ENCODE results near the gene IQCK. TPM values are rescaled to one million over a fixed set of nuclear protein-coding genes. Genes with fewer than 3 reads are reported as not detected.

IQCK gene
- total and polyA plus RNA-seq, 2 donors (not counting 3 experiments of a cell fraction or from before 2014, with no cell fraction given) = 17.2 to 18.1 TPM

DNA sequence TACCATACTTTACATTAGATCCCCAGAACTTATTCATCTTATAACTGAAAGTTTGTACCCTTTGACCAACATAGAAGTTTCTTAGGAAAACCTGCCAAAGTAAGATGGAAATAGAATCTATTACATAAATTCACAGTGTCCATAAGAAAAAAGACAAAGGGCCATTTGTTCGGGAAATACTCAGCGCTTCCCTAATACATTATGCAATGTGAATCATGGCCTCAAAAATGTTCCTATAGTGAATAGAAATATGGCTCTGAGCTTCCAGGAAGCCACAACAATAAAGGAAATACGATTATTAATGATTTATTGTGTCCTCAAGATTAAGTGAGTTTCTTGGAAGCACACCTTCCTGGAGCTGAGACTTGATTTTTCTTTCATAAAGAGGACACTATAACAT lies 115.1 kb downstream of the IQCK start:
- Histone ChIP-seq H3K4me3 (replicated peaks in 1 of 3; ENCODE audit: insufficient read depth in 1 of 3, low read depth in 1 of 3, low read length in 3 of 3) (no peak overlapping the region), H3K27me3 (ENCODE audit: control insufficient read depth in 2 of 2, insufficient read depth in 2 of 2, low read length in 2 of 2) (no peaks in the 10 kb centered on the region), H2AFZ (ENCODE audit: low read depth, low read length) (no peak overlapping the region), H3K27ac (ENCODE audit: insufficient read depth, low read depth, low read length) (no peak overlapping the region), H3K4me2 (ENCODE audit: insufficient read depth, low read length) (no peak overlapping the region), H3K9me1 (replicated peaks; ENCODE audit: control insufficient read depth, extremely low read depth, insufficient read depth, low read length) (no peaks in the 10 kb centered on the region), H3K9me3 (replicated peaks; ENCODE audit: control insufficient read depth, insufficient read depth, low read length) (no peaks in the 10 kb centered on the region), H3K4me1 (ENCODE audit: control insufficient read depth, extremely low read depth, insufficient read depth, low read length) (no peaks in the 10 kb centered on the region), H3K36me3 (ENCODE audit: control insufficient read depth in 2 of 2, extremely low read depth in 1 of 2, insufficient read depth in 2 of 2, low read length in 2 of 2) (no peaks in the 10 kb centered on the region), H3K79me2 (ENCODE audit: control insufficient read depth, insufficient read depth, low read length) (no peaks in the 10 kb centered on the region), H4K20me1 (replicated peaks; ENCODE audit: control insufficient read depth, extremely low read depth, insufficient read depth, low read length) (no peaks in the 10 kb centered on the region), H3K9ac (replicated peaks; ENCODE audit: extremely low read depth, insufficient read depth, low read length) (no peak overlapping the region)
- POLR2A ChIA-PET = no interaction called here
- DNase-seq (ENCODE audit: low read depth, low spot score) (no peak), FAIRE-seq (peak; percentile 26)
- BruUV-seq (replicated peaks) = no TSS peak
- TF ChIP-seq POLR2A (IDR thresholded peaks at IDR 0.05; ENCODE audit: low read depth, low read length) = no peak
- TF ChIP-seq EZH2 (IDR thresholded peaks at IDR 0.05; ENCODE audit: borderline replicate concordance, low read depth, low read length, severe bottlenecking) = no peak
- TF ChIP-seq, protein P1, sequence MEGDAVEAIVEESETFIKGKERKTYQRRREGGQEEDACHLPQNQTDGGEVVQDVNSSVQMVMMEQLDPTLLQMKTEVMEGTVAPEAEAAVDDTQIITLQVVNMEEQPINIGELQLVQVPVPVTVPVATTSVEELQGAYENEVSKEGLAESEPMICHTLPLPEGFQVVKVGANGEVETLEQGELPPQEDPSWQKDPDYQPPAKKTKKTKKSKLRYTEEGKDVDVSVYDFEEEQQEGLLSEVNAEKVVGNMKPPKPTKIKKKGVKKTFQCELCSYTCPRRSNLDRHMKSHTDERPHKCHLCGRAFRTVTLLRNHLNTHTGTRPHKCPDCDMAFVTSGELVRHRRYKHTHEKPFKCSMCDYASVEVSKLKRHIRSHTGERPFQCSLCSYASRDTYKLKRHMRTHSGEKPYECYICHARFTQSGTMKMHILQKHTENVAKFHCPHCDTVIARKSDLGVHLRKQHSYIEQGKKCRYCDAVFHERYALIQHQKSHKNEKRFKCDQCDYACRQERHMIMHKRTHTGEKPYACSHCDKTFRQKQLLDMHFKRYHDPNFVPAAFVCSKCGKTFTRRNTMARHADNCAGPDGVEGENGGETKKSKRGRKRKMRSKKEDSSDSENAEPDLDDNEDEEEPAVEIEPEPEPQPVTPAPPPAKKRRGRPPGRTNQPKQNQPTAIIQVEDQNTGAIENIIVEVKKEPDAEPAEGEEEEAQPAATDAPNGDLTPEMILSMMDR (IDR thresholded peaks at IDR 0.05; ENCODE audit: extremely low read depth in 1 of 2, insufficient read depth in 1 of 2, low read depth in 1 of 2, low read length in 2 of 2) = no peak
- intact Hi-C loops (cut with micrococcal nuclease) (no loop called here), dilution Hi-C loops (cut with MboI; ENCODE audit: extremely low pct_ligation_motif_present, low sequenced_read_pairs) (no loop called here)
- CTCF ChIA-PET = no interaction called here

DNA sequence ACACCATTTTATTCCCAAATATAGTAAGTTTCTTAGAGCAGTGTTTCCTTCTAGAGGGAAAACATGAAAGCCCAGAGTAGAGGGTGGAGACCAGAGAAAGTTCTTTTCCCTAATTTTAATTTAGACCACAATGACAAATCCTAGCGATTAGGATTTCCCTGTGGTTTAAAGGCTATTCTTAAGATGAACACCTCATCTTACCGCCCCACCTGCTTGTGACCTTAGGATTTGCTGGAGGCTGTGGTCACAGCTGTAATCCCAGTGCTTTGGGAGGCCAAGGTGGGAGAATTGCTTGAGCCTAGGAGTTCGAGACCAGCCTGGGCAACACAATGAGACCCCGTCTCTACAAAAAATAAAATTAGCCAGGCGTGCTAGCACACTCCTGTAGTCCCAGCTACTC lies 115.5 kb downstream of the IQCK start:
- Histone ChIP-seq H3K36me3 (ENCODE audit: control insufficient read depth in 2 of 2, extremely low read depth in 1 of 2, insufficient read depth in 2 of 2, low read length in 2 of 2) (no peaks in the 10 kb centered on the region), H3K4me1 (ENCODE audit: control insufficient read depth, extremely low read depth, insufficient read depth, low read length) (no peaks in the 10 kb centered on the region), H3K9me3 (replicated peaks; ENCODE audit: control insufficient read depth, insufficient read depth, low read length) (no peaks in the 10 kb centered on the region), H3K79me2 (ENCODE audit: control insufficient read depth, insufficient read depth, low read length) (no peaks in the 10 kb centered on the region), H3K9ac (replicated peaks; ENCODE audit: extremely low read depth, insufficient read depth, low read length) (no peak overlapping the region), H4K20me1 (replicated peaks; ENCODE audit: control insufficient read depth, extremely low read depth, insufficient read depth, low read length) (no peaks in the 10 kb centered on the region), H3K27ac (ENCODE audit: insufficient read depth, low read depth, low read length) (no peak overlapping the region), H3K4me3 (replicated peaks in 1 of 3; ENCODE audit: insufficient read depth in 1 of 3, low read depth in 1 of 3, low read length in 3 of 3) (no peak overlapping the region), H3K4me2 (ENCODE audit: insufficient read depth, low read length) (no peak overlapping the region), H3K9me1 (replicated peaks; ENCODE audit: control insufficient read depth, extremely low read depth, insufficient read depth, low read length) (no peaks in the 10 kb centered on the region), H2AFZ (ENCODE audit: low read depth, low read length) (no peak overlapping the region), H3K27me3 (ENCODE audit: control insufficient read depth in 2 of 2, insufficient read depth in 2 of 2, low read length in 2 of 2) (no peaks in the 10 kb centered on the region)
- CTCF ChIA-PET = no interaction called here
- FAIRE-seq (no peak), DNase-seq (ENCODE audit: low read depth, low spot score) (no peak)
- BruUV-seq (replicated peaks) = no TSS peak
- dilution Hi-C loops (cut with MboI; ENCODE audit: extremely low pct_ligation_motif_present, low sequenced_read_pairs) = no loop called here
- intact Hi-C loops (cut with micrococcal nuclease) = no loop called here
- no peak for TF ChIP-seq POLR2AphosphoS5 (IDR thresholded peaks at IDR 0.05; ENCODE audit: insufficient read depth, low read depth, low read length)
- no peak for TF ChIP-seq EZH2 (IDR thresholded peaks at IDR 0.05; ENCODE audit: borderline replicate concordance, low read depth, low read length, severe bottlenecking)
- TF ChIP-seq, protein P2, sequence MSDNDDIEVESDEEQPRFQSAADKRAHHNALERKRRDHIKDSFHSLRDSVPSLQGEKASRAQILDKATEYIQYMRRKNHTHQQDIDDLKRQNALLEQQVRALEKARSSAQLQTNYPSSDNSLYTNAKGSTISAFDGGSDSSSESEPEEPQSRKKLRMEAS (IDR thresholded peaks at IDR 0.05; ENCODE audit: insufficient read depth, insufficient read length) = no peak
- no peak for TF ChIP-seq MYC (IDR thresholded peaks at IDR 0.05; ENCODE audit: low read depth, low read length)
- POLR2A ChIA-PET = no interaction called here

All from endothelial cell of umbilical vein (primary cell).